ENCODE results near the gene CHMP3. TPM values are rescaled to one million over a fixed set of nuclear protein-coding genes. Genes with fewer than 3 reads are reported as not detected.

CHMP3 gene
- total RNA-seq, 1 experiment from 2014 or later, result 129 TPM

- TF ChIP-seq POLR2AphosphoS5 (IDR thresholded peaks at IDR 0.05; ENCODE audit: low read depth, low read length) (no peak), TCF7L2 (IDR thresholded peaks at IDR 0.05; ENCODE audit: low read depth, low read length) (no peak), REST (IDR thresholded peaks at IDR 0.05; ENCODE audit: insufficient read depth in 1 of 2, low read depth in 2 of 2, low read length in 1 of 2) (no peak), CTCF (IDR thresholded peaks at IDR 0.05) (no peak), SIN3A (IDR thresholded peaks at IDR 0.05; ENCODE audit: borderline replicate concordance, insufficient read depth, low read depth, low read length) (no peak)
- no TSS peak for BruUV-seq (replicated peaks)
- ChIA-PET CTCF (no interaction called here), POLR2A (no interaction called here)
- Histone ChIP-seq H3K27me3 (ENCODE audit: control insufficient read depth, insufficient read depth, low read length) (no peaks in the 10 kb centered on the region), H3K4me1 (ENCODE audit: control insufficient read depth, insufficient read depth, low read length) (peaks cover 2% of the 10 kb centered on the region; the same call in 1 of the 2 replicates), H3K27ac (ENCODE audit: low read length) (no peak overlapping the region), H3K9me3 (ENCODE audit: control insufficient read depth, insufficient read depth, low read depth, low read length) (no peaks in the 10 kb centered on the region), H3K36me3 (ENCODE audit: control insufficient read depth, insufficient read depth, low read length) (peaks cover 40% of the 10 kb centered on the region), H3K4me3 (ENCODE audit: low read depth in 2 of 2, low read length in 2 of 2) (no peak overlapping the region)
- DNase-seq (ENCODE audit: low read depth, low spot score) (no peak), ATAC-seq (no peak)
- intact Hi-C loops (cut with micrococcal nuclease; ENCODE audit: unreplicated experiment) (no loop called here), in situ Hi-C loops (cut with HindIII; ENCODE audit: low pct_unique_long_range_greater_than_20kb, low sequenced_read_pairs) (no loop called here)
Measured at GRCh38 chr2:86490245-86490644, 73.0 kb downstream of the CHMP3 start.

- Histone ChIP-seq H3K36me3 (ENCODE audit: control insufficient read depth, insufficient read depth, low read length) (peaks cover 46% of the 10 kb centered on the region), H3K4me1 (ENCODE audit: control insufficient read depth, insufficient read depth, low read length) (peaks cover 2% of the 10 kb centered on the region; the same call in 1 of the 2 replicates), H3K27ac (ENCODE audit: low read length) (no peak overlapping the region), H3K27me3 (ENCODE audit: control insufficient read depth, insufficient read depth, low read length) (no peaks in the 10 kb centered on the region), H3K9me3 (ENCODE audit: control insufficient read depth, insufficient read depth, low read depth, low read length) (no peaks in the 10 kb centered on the region), H3K4me3 (ENCODE audit: low read depth in 2 of 2, low read length in 2 of 2) (no peak overlapping the region)
- ChIA-PET CTCF (no interaction called here), POLR2A (no interaction called here)
- DNase-seq (ENCODE audit: low read depth, low spot score), result no peak
- in situ Hi-C loops (cut with HindIII; ENCODE audit: low pct_unique_long_range_greater_than_20kb, low sequenced_read_pairs), result no loop called here
- ATAC-seq, result no peak
- BruUV-seq (replicated peaks), result no TSS peak
- TF ChIP-seq REST (IDR thresholded peaks at IDR 0.05; ENCODE audit: insufficient read depth in 1 of 2, low read depth in 2 of 2, low read length in 1 of 2) (no peak), SIN3A (IDR thresholded peaks at IDR 0.05; ENCODE audit: borderline replicate concordance, insufficient read depth, low read depth, low read length) (no peak), CTCF (IDR thresholded peaks at IDR 0.05) (no peak)
- intact Hi-C loops (cut with micrococcal nuclease; ENCODE audit: unreplicated experiment), result no loop called here
Measured at GRCh38 chr2:86489542-86489941, 73.7 kb downstream of the CHMP3 start.

All from Panc1 (cell line).